ENCODE data around the gene CCBE1. TPM values are rescaled to one million over a fixed set of nuclear protein-coding genes. Genes with fewer than 3 reads are reported as not detected.

The CCBE1 gene
- total and polyA plus RNA-seq, 7 donors = 0.23 to 61.1 (median 38.9) TPM

DNA sequence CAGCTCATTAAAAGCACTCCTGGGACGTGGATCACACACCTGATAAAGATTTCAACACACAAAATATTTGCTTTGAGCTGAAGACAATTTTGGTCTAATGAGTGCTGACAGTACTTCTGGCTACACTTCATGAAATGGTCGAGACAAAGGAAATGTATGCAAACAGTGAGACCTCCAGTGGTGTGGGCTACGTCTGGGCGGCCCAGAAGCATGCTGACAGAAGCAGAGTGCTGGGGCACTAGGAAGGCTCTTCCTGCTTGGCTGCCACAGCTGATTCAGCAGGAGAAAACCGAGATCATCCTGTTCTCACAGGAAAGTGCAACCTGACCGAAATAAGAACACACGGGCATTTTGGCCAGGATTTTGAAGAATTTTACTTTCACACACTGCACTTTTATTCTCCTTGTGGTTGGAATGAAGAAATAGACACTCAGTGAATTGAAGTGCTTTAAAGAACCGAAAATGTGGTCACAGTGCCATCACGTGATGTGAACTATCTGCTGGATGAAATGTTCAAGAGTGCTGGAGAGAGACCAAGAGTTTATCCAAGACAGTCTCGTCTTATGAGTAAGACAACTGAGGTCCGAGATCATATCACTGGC, 149.5 kb downstream of the CCBE1 start:
- DNase-seq = no peak
- Histone ChIP-seq H3K36me3 (no peaks in the 10 kb centered on the region), H3K9me3 (no peaks in the 10 kb centered on the region), H3K4me3 (no peak overlapping the region), H3K27ac (peak overlapping the region in 2 of 4 donors; percentile 41), H3K4me1 (peaks cover 0 to 46% (median 29%) of the 10 kb centered on the region in 4 donors), H3K27me3 (no peaks in the 10 kb centered on the region)
- TF ChIP-seq POLR2AphosphoS5 (IDR thresholded peaks at IDR 0.05) (no peak), POLR2A (IDR thresholded peaks at IDR 0.05) (no peak), EP300 (IDR thresholded peaks at IDR 0.05) (peak in 1 of 4 donors; percentile 16)
- TF ChIP-seq, protein P1, sequence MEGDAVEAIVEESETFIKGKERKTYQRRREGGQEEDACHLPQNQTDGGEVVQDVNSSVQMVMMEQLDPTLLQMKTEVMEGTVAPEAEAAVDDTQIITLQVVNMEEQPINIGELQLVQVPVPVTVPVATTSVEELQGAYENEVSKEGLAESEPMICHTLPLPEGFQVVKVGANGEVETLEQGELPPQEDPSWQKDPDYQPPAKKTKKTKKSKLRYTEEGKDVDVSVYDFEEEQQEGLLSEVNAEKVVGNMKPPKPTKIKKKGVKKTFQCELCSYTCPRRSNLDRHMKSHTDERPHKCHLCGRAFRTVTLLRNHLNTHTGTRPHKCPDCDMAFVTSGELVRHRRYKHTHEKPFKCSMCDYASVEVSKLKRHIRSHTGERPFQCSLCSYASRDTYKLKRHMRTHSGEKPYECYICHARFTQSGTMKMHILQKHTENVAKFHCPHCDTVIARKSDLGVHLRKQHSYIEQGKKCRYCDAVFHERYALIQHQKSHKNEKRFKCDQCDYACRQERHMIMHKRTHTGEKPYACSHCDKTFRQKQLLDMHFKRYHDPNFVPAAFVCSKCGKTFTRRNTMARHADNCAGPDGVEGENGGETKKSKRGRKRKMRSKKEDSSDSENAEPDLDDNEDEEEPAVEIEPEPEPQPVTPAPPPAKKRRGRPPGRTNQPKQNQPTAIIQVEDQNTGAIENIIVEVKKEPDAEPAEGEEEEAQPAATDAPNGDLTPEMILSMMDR (IDR thresholded peaks at IDR 0.05) = peak in 2 of 4 experiments; percentile 18 to 20
- WGBS, 2 donors = 41 to 46% methylated on average over 11 of the region's 11 CpGs
- intact Hi-C loops (cut with DNase I) = no loop called here

DNA sequence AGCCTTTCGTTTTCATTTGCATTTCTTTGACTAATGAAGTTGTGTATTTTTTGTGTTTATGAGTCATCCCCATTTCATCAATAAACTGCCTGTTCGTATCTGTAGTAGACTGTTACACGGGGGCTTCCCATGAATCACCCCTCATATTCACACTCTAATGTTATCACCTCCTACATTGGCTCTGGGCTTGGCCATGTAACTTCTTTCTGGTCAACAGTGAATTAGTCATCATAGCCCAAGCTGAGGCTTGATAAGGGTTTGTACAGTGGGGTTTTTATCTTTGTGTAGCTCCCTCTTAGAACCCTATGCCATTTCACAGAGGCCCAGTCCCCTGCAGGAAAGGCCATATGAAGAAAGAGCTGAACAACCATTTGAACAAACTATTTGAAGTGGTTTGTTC, 151.0 kb downstream of the CCBE1 start:
- Histone ChIP-seq H3K4me1 (peaks cover 0 to 31% (median 25%) of the 10 kb centered on the region in 4 donors), H3K36me3 (no peaks in the 10 kb centered on the region), H3K27me3 (no peaks in the 10 kb centered on the region), H3K9me3 (no peaks in the 10 kb centered on the region), H3K27ac (no peak overlapping the region), H3K4me3 (no peak overlapping the region)
- TF ChIP-seq, protein P1 (IDR thresholded peaks at IDR 0.05) = no peak
- TF ChIP-seq EP300 (IDR thresholded peaks at IDR 0.05) (no peak), POLR2A (IDR thresholded peaks at IDR 0.05) (no peak), POLR2AphosphoS5 (IDR thresholded peaks at IDR 0.05) (no peak)
- WGBS, 2 donors = 68 to 80% methylated on average over 3 of the region's 3 CpGs
- DNase-seq = no peak
- intact Hi-C loops (cut with DNase I) = no loop called here

DNA sequence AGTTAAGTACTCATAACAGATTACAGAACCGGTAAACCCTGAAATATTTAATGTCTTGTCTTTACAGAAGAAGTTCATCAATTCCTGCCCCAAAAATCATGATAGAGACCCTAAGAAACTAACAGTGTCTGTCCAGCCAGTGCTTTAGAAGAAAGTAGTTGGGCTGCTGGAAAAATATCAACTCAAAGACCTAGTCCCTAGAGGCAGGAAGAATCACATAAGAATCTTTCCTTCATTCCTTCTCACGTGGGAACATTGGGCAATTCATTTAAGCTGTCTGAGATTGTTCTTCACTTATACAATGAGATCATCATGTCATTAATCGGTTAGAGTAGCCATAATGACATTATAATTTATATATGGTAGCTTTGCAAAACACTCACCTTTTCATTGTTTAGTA, 156.4 kb downstream of the CCBE1 start:
- TF ChIP-seq POLR2A (IDR thresholded peaks at IDR 0.05) = no peak
- TF ChIP-seq POLR2AphosphoS5 (IDR thresholded peaks at IDR 0.05) = no peak
- TF ChIP-seq, protein P1 (IDR thresholded peaks at IDR 0.05) = no peak
- TF ChIP-seq EP300 (IDR thresholded peaks at IDR 0.05) = no peak
- intact Hi-C loops (cut with DNase I) = no loop called here
- WGBS, 2 donors = 64 to 66% methylated on average over 3 of the region's 3 CpGs
- H3K4me1 ChIP-seq = peaks cover 0 to 10% (median 0%) of the 10 kb centered on the region in 4 donors
- no peak for DNase-seq
- H3K9me3 ChIP-seq = no peaks in the 10 kb centered on the region
- H3K27ac ChIP-seq = no peak overlapping the region
- no peaks in the 10 kb centered on the region for H3K36me3 ChIP-seq
- no peak overlapping the region for H3K4me3 ChIP-seq
- H3K27me3 ChIP-seq = no peaks in the 10 kb centered on the region

DNA sequence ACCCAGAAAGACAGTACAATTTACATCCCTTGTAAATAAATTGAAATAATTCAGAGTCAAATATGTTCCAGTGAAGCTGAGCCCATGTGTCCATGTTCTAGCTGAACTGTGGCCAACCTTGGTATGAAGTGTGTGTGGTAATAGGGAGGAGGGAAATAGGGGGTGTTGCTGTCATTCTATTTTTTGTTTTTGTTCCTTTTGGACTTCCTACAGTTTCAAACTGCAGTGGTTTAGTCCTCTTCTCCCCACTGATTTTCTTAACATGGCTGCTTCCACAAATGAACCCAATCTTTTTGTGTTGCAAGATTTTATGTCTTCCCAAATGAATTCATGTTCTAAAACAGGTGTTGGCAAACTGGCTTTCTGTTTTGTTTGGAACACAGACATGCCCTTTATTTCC, 156.9 kb downstream of the CCBE1 start:
- no peaks in the 10 kb centered on the region for H3K27me3 ChIP-seq
- no peaks in the 10 kb centered on the region for H3K9me3 ChIP-seq
- no peak overlapping the region for H3K4me3 ChIP-seq
- intact Hi-C loops (cut with DNase I) = no loop called here
- H3K4me1 ChIP-seq = peaks cover 0 to 14% (median 0%) of the 10 kb centered on the region in 4 donors
- no peaks in the 10 kb centered on the region for H3K36me3 ChIP-seq
- H3K27ac ChIP-seq = no peak overlapping the region
- no peak for DNase-seq
- TF ChIP-seq POLR2AphosphoS5 (IDR thresholded peaks at IDR 0.05) (no peak), EP300 (IDR thresholded peaks at IDR 0.05) (no peak), POLR2A (IDR thresholded peaks at IDR 0.05) (no peak)
- TF ChIP-seq, protein P1 (IDR thresholded peaks at IDR 0.05) = no peak

DNA sequence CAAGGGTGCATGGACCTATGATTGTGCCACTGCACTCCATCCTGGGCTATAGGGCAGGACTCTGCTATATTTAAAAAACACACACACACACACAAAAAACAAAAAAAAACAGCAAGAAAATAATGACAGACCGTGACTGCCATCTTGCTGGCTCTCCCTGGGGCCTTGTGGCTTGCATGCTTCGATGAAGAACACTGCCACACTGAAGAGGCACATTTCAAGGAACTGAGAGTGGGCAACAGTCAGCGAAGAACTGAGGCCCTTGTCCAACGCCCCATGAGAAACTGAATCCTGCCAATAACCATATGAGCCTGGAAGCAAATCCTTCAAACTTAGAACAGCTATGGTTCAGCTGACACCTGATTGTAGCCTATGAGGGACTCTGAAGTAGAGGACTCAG, 158.1 kb downstream of the CCBE1 start:
- Histone ChIP-seq H3K4me3 (no peak overlapping the region), H3K36me3 (no peaks in the 10 kb centered on the region), H3K27me3 (no peaks in the 10 kb centered on the region), H3K27ac (no peak overlapping the region), H3K9me3 (no peaks in the 10 kb centered on the region), H3K4me1 (peaks cover 0 to 18% (median 0%) of the 10 kb centered on the region in 4 donors)
- intact Hi-C loops (cut with DNase I) = loop anchor here (5.0 kb wide), 1 partner anchor 283 kb away; no protein-coding TSS in a partner anchor
- TF ChIP-seq POLR2A (IDR thresholded peaks at IDR 0.05) (no peak), EP300 (IDR thresholded peaks at IDR 0.05) (no peak), POLR2AphosphoS5 (IDR thresholded peaks at IDR 0.05) (no peak)
- TF ChIP-seq, protein P1 (IDR thresholded peaks at IDR 0.05) = no peak
- WGBS, 2 donors = 75 to 79% methylated on average over 4 of the region's 4 CpGs
- DNase-seq = no peak
